ENCODE results near the gene FAM163B. TPM values are rescaled to one million over a fixed set of nuclear protein-coding genes. Genes with fewer than 3 reads are reported as not detected.

Gene FAM163B
- total RNA-seq, 4 donors from 2014 or later, result not detected

- TF ChIP-seq POLR2A (IDR thresholded peaks at IDR 0.05) (no peak), CTCF (IDR thresholded peaks at IDR 0.05) (no peak)
- DNase-seq (ENCODE audit: low spot score in 2 of 2), result no peak
- WGBS, 2 donors, result 86 to 88% methylated on average over 10 of the region's 10 CpGs
- no peak overlapping the region for H3K4me3 ChIP-seq (ENCODE audit: low read depth, poor library complexity, severe bottlenecking)
- intact Hi-C loops (cut with DNase I; ENCODE audit: low total_unique reads), result no loop called here
These were observed 9.5 kb upstream of the FAM163B start for GRCh38 chr9:133618726-133619125.

- 68 to 82% methylated on average over 13 of the region's 13 CpGs for WGBS, 2 donors
- TF ChIP-seq CTCF (IDR thresholded peaks at IDR 0.05) (no peak), POLR2A (IDR thresholded peaks at IDR 0.05) (no peak)
- no peak for DNase-seq (ENCODE audit: low spot score in 2 of 2)
- intact Hi-C loops (cut with DNase I; ENCODE audit: low total_unique reads), result no loop called here
- no peak overlapping the region for H3K4me3 ChIP-seq (ENCODE audit: low read depth, poor library complexity, severe bottlenecking)
These were observed 7.6 kb upstream of the FAM163B start for GRCh38 chr9:133616643-133617405.

GRCh38 chr9:133615606-133616188 is 6.5 kb upstream of the FAM163B start:
- no peak overlapping the region for H3K4me3 ChIP-seq (ENCODE audit: low read depth, poor library complexity, severe bottlenecking)
- 75 to 76% methylated on average over 11 to 13 of the region's 13 CpGs for WGBS, 2 donors
- intact Hi-C loops (cut with DNase I; ENCODE audit: low total_unique reads), result no loop called here
- no peak for DNase-seq (ENCODE audit: low spot score in 2 of 2)
- TF ChIP-seq POLR2A (IDR thresholded peaks at IDR 0.05) (no peak), CTCF (IDR thresholded peaks at IDR 0.05) (no peak)

GRCh38 chr9:133615186-133615585 is 6.0 kb upstream of the FAM163B start:
- no peak overlapping the region for H3K4me3 ChIP-seq (ENCODE audit: low read depth, poor library complexity, severe bottlenecking)
- TF ChIP-seq CTCF (IDR thresholded peaks at IDR 0.05) (no peak), POLR2A (IDR thresholded peaks at IDR 0.05) (no peak)
- intact Hi-C loops (cut with DNase I; ENCODE audit: low total_unique reads), result no loop called here
- 28 to 44% methylated on average over 16 of the region's 16 CpGs for WGBS, 2 donors
- DNase-seq (ENCODE audit: low spot score in 2 of 2), result no peak

- no peak overlapping the region for H3K4me3 ChIP-seq (ENCODE audit: low read depth, poor library complexity, severe bottlenecking)
- 57 to 63% methylated on average over 5 of the region's 5 CpGs for WGBS, 2 donors
- no peak for TF ChIP-seq CTCF (IDR thresholded peaks at IDR 0.05)
- no peak for TF ChIP-seq POLR2A (IDR thresholded peaks at IDR 0.05)
- intact Hi-C loops (cut with DNase I; ENCODE audit: low total_unique reads), result no loop called here
- no peak for DNase-seq (ENCODE audit: low spot score in 2 of 2)
These were observed 5.5 kb upstream of the FAM163B start for GRCh38 chr9:133614678-133615077.
